LoVo (cell line): Measurements from ENCODE around the gene MAP2K3.

ENCODE experiments used
- DNase-seq: peaks from one replicate; pipeline ENCODE4 v3.0.0-alpha.2; 2016; ENCODE audit warnings: low spot score

The MAP2K3 gene

GRCh38 chr17:21284319-21285163 lies at the start of gene MAP2K3:
Gene MAP2K3 (plus strand): TSS chr17:21284711. CDS start chr17:21284921, 210 bp downstream.
- DNase-seq = peak; percentile 98

DNA sequence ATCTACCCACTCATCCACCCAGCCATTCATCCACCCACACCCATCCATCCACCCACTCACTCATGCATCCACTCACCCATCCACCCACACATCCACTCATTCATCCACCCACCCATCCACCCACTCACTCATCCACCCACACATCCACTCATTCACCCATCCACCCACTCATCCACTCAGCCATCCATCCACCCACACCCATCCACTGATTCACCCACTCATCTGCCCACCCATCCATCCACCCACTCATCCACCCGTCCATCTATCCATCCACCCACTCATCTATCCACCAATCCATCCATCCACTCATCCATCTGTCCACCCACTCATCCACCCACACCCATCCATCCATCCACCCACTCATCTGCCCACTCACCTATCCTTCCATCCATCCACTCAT lies 48.6 kb upstream of the MAP2K3 start:
- DNase-seq = no peak

- DNase-seq = no peak
Observed at GRCh38 chr17:21239680-21240368, 44.7 kb upstream of the MAP2K3 start.

DNA sequence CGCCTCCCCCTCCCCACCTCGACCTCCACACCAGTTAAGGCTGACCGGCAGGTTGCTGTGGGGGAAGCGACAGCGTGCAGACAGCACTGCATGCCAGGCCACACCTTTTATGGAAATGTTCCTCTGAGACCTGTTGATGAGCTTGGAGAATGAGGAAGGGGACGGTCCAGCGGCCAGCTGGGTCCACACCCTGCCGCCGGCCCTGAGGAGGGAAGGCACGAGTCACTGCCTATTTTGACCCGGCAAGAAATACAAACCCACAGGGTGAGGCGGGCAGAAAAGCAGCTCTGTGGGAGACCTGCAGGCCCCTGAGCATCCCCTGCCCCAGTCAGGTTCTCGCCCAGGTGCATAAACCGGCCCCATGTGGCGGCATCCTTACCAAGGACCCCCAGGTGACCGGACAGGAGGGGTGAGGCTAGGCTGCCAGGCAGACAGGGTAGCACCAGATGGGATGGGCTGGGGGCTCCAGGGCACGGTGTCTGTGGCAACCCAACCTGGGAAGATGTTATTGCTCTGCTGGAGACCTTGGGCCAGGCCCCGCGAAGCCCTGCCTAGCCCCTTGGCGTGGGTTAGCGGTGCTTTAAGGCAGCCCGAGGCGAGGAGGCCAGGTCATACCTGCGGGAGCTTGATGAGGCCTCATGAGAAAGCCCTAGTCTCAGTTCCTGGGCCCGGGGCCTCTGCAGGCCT lies 44.0 kb upstream of the MAP2K3 start:
- no peak for DNase-seq

GRCh38 chr17:21241564-21241963 lies 42.9 kb upstream of the MAP2K3 start:
- no peak for DNase-seq

- DNase-seq = no peak
Observed at GRCh38 chr17:21242026-21242697, 42.3 kb upstream of the MAP2K3 start.

DNA sequence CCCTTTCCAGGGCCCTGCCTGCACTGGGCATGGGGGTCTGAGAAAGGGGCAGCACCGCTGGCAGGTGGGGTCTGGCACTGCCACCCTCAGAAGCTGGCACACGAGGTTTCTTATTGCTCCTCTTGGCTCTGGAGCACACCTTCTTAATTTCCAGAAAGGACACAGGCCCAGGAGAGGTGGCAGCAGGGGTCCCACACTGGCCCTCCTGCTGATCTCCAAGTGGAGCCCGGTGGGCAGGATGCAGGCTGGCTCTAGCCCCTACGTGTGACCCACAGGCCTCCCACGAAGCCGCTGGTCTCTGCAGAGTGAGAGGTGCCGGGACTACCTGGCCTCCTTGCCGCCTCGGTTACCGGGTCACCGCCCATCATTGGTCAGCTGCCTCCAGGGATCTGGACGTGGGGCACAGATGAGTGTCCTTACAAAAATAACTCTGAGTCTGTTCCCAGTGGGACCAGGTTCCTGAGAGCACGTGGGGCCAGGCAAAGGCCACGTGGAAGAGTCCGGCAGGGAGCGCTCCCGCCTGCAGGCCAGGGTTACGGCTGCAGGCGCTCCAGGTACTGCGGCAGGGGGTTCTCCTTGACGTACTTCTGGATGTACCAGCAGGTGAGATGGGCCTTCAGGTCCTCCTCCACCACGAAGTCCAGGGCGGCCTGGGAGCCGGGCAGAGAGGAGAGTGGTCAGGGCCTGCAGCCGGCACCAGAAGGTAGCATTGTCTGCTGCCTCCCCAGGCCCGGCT lies 41.6 kb upstream of the MAP2K3 start:
- no peak for DNase-seq

DNA sequence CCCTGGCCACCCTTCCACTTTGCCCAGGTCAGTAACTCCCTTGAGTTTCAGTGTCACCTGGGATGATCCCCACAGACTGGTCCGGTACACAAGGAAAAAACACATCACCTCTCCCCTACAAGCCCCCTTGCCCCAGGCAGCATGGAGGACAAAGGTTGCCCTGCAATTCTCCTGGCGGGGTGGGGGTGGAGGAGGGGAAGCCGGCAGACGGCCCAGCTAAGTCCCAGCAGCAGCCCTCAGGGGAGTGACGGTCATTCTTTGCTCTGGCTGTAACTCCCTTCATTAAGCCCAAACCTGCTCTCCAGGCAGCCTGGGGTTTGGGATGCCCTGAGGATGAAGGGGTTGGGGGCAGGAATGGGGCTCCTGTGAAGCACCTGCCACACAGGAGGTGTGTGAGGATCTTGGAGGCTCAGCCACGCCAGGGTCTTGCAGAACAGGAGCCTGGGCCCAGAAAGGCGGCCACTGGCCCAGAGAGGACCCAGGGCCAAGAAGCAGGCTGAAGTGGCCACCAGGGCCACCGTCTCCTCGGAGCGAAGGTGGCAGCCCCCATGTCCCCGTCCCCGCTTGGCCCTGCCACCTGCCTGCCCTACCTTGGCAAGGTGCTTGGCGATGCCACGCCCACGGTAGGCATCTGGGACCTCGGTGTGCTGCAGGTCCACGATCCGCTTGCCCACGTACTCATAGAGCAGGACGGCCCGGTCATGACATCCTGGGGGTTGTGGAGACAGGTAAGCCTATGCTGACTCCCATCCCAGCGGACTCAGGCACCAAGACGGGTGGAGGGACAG lies 40.8 kb upstream of the MAP2K3 start:
- no peak for DNase-seq

- no peak for DNase-seq
Observed at GRCh38 chr17:21245639-21246084, 38.8 kb upstream of the MAP2K3 start.

DNA sequence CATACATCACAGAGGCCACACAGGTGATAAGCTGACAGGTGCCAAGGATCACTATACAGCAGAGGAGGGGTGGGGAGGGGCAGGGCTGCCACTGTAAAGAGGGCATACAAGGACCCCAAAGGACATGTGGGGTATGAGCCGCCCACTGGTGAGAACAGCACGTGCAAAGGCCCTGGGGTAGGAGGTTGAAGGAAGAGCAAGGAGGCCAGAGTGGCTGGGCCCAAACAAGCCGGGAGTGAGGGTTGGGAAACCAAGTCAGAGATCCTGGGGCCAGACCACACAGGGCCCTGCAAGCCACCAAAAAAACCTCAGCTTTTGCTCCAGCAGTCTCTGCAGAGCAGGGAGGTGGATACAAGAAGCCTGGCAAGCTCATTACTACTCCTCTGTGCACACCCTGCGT lies 37.8 kb upstream of the MAP2K3 start:
- DNase-seq = no peak

GRCh38 chr17:21247552-21248258 lies 36.8 kb upstream of the MAP2K3 start:
- DNase-seq = no peak

GRCh38 chr17:21248500-21248899 lies 36.0 kb upstream of the MAP2K3 start:
- DNase-seq = no peak

- DNase-seq = no peak
Observed at GRCh38 chr17:21249086-21249795, 35.3 kb upstream of the MAP2K3 start.

DNA sequence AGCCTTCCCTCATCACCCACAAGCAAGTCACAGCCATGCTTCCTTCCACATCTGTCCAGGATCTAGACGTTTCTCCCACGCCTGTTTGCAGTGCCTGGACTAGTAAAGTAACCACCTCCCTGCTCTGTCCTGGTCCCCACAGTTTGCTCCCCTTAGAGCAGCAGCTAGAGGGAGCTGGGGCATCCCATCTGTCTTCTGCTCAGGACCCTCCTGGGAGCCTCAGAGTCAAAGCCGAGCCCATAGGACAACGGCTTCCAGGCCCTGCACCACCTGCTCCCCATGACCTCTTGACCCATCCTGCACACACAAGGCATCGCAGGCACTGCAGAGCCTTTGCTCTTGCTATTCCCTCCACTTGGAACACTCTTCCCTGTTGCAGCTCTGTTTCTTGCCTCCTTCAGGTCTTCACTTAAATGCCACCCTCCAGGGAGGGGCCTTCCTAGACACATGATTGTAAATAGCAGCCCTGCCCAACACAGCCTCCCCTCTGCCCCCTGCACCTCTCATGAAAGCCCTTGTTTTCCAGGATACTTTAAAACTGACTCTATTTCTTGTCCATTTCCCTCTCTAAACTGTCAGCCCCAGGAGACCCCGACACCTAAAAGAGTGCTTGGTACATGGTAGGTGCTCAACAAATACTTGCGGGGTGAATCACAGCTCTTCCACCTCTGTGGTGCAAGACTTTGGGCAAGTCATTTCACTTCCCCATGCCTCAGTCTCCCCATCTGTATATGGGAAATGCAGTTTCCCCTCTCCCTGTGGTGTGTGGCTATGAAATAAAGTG lies 34.4 kb upstream of the MAP2K3 start:
- DNase-seq = no peak

GRCh38 chr17:21250854-21251253 lies 33.7 kb upstream of the MAP2K3 start:
- no peak for DNase-seq

- DNase-seq = no peak
Observed at GRCh38 chr17:21251337-21252010, 33.0 kb upstream of the MAP2K3 start.

DNA sequence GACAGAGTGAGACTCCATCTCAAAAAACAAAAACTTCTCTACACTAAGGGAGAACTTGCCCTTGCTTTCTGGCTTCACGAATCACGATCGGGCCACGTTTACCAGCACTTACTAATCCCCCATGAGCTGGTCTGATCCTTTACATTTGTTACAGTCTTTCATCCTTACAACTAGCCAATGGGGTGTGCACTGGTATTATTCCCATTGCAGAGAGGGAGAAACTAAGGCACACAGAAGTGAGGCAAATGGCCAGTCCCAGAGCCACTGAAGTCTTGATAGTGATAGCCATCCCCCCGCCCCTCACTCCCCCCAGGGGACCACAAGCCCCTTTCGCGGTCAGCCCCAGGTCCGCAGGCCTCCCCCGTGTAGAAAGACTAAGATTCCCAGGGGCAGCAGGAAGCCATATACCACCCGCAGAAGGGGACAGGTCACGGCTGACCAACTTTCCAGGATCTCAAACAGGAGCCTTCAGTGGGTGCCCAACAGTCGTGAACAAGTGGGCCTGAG lies 32.2 kb upstream of the MAP2K3 start:
- DNase-seq = no peak
